BLaER1 treated with 17β-estradiol and CSF1 and Interleukin-3, amounts not matched to agents 10 nM and 100 nM (cell line): ENCODE results near the gene GBA2.

Source experiments
- H3K27ac ChIP-seq, 11 experiments: shearing (Covaris generic); formaldehyde crosslinking; 2 replicates each; pipeline ENCODE4 v1.8.1; 2022
- H3K27me3 ChIP-seq, 11 experiments: shearing (Covaris generic); formaldehyde crosslinking; 2 replicates each; pipeline ENCODE4 v1.8.1; 2022
- H3K36me3 ChIP-seq, 11 experiments: shearing (Covaris generic); formaldehyde crosslinking; 2 replicates each; pipeline ENCODE4 v1.8.1; 2022
- H3K4me1 ChIP-seq, 10 experiments: shearing (Covaris generic); formaldehyde crosslinking; 2 replicates each; pipeline ENCODE4 v1.8.1; 2022
- H3K4me2 ChIP-seq, 11 experiments: shearing (Covaris generic); formaldehyde crosslinking; 2 replicates each; pipeline ENCODE4 v1.8.1; 2022
- H3K4me3 ChIP-seq, 10 experiments: shearing (Covaris generic); formaldehyde crosslinking; 2 replicates each; pipeline ENCODE4 v1.8.1; 2022
- H3K9ac ChIP-seq, 11 experiments: shearing (Covaris generic); formaldehyde crosslinking; 2 replicates each; pipeline ENCODE4 v1.8.1; 2022
- H3K9me3 ChIP-seq, 11 experiments: shearing (Covaris generic); formaldehyde crosslinking; replicated peaks in 1 of 11; 2 replicates each; pipeline ENCODE4 v1.8.1; 2022
- H4K20me1 ChIP-seq, 11 experiments: shearing (Covaris generic); formaldehyde crosslinking; 2 replicates each; pipeline ENCODE4 v1.8.1; 2022
- Cebpa-rat ChIP-seq, 11 experiments: shearing (Covaris generic); IDR thresholded peaks; 2 replicates each; pipeline ENCODE4 v1.8.1; 2022

Gene GBA2

GRCh38 chr9:35758475-35759050 is 9.5 kb upstream of the GBA2 start:
- Histone ChIP-seq H4K20me1 (peaks cover 0 to 7% (median 0%) of the 10 kb centered on the region in 11 experiments; a peak in 1 of 22 replicates), H3K4me2 (peak overlapping the region; percentile 40 to 100 (median 96)), H3K27me3 (no peaks in the 10 kb centered on the region), H3K4me1 (peaks cover 50 to 79% (median 73%) of the 10 kb centered on the region in 10 experiments), H3K4me3 (no peak overlapping the region), H3K36me3 (peaks cover 3 to 17% (median 10%) of the 10 kb centered on the region in 11 experiments; a peak in 19 of 22 replicates), H3K9ac (peak overlapping the region in 3 of 11 experiments; percentile 3 to 81 (median 29); a peak in 3 of 22 replicates), H3K27ac (peak overlapping the region in 7 of 11 experiments; percentile 22 to 81 (median 77); a peak in 11 of 22 replicates), H3K9me3 (no peaks in the 10 kb centered on the region)
- no peak for TF ChIP-seq Cebpa-rat (IDR thresholded peaks at IDR 0.05)

GRCh38 chr9:35757892-35758275 is 8.9 kb upstream of the GBA2 start:
- H3K36me3 ChIP-seq: peaks cover 10 to 24% (median 16%) of the 10 kb centered on the region in 11 experiments; a peak in 20 of 22 replicates
- H3K27ac ChIP-seq: peak overlapping the region in 7 of 11 experiments; percentile 57 to 81 (median 77); a peak in 13 of 22 replicates
- peak overlapping the region in 2 of 11 experiments; percentile 69 to 81; a peak in 4 of 22 replicates for H3K9ac ChIP-seq
- TF ChIP-seq Cebpa-rat (IDR thresholded peaks at IDR 0.05): peak in 2 of 11 experiments; percentile 10 to 53; a peak in 1 of 22 replicates
- H4K20me1 ChIP-seq: peaks cover 0 to 7% (median 0%) of the 10 kb centered on the region in 11 experiments; a peak in 1 of 22 replicates
- H3K9me3 ChIP-seq: no peaks in the 10 kb centered on the region
- peak overlapping the region; percentile 91 to 100 (median 97); a peak in 21 of 22 replicates for H3K4me2 ChIP-seq
- H3K4me3 ChIP-seq: peak overlapping the region in 3 of 10 experiments; percentile 59 to 62 (median 61); a peak in 2 of 20 replicates
- no peaks in the 10 kb centered on the region for H3K27me3 ChIP-seq
- peaks cover 50 to 79% (median 73%) of the 10 kb centered on the region in 10 experiments for H3K4me1 ChIP-seq

GRCh38 chr9:35757226-35757891 is 8.3 kb upstream of the GBA2 start:
- H3K36me3 ChIP-seq: peaks cover 15 to 29% (median 22%) of the 10 kb centered on the region in 11 experiments; a peak in 20 of 22 replicates
- peaks cover 50 to 79% (median 70%) of the 10 kb centered on the region in 10 experiments for H3K4me1 ChIP-seq
- peaks cover 0 to 7% (median 0%) of the 10 kb centered on the region in 11 experiments; a peak in 1 of 22 replicates for H4K20me1 ChIP-seq
- peak overlapping the region; percentile 56 to 72 (median 60) for H3K4me3 ChIP-seq
- no peaks in the 10 kb centered on the region for H3K27me3 ChIP-seq
- H3K27ac ChIP-seq: peak overlapping the region; percentile 35 to 81 (median 65); a peak in 20 of 22 replicates
- H3K9me3 ChIP-seq: no peaks in the 10 kb centered on the region
- no peak for TF ChIP-seq Cebpa-rat (IDR thresholded peaks at IDR 0.05)
- H3K4me2 ChIP-seq: peak overlapping the region; percentile 91 to 100 (median 97)
- H3K9ac ChIP-seq: peak overlapping the region; percentile 49 to 81 (median 69); a peak in 20 of 22 replicates

GRCh38 chr9:35756275-35757225 is 7.5 kb upstream of the GBA2 start:
- H3K9me3 ChIP-seq: no peaks in the 10 kb centered on the region
- H3K27me3 ChIP-seq: no peaks in the 10 kb centered on the region
- H3K27ac ChIP-seq: peak overlapping the region in 10 of 11 experiments; percentile 49 to 81 (median 69); a peak in 20 of 22 replicates
- H4K20me1 ChIP-seq: peaks cover 0 to 7% (median 0%) of the 10 kb centered on the region in 11 experiments; a peak in 1 of 22 replicates
- no peak for TF ChIP-seq Cebpa-rat (IDR thresholded peaks at IDR 0.05)
- H3K9ac ChIP-seq: peak overlapping the region; percentile 49 to 81 (median 69); a peak in 21 of 22 replicates
- H3K4me3 ChIP-seq: peak overlapping the region; percentile 56 to 72 (median 60)
- H3K4me2 ChIP-seq: peak overlapping the region; percentile 91 to 100 (median 97)
- peaks cover 16 to 37% (median 29%) of the 10 kb centered on the region in 11 experiments; a peak in 20 of 22 replicates for H3K36me3 ChIP-seq
- peaks cover 50 to 74% (median 69%) of the 10 kb centered on the region in 10 experiments for H3K4me1 ChIP-seq

- Histone ChIP-seq H3K4me3 (no peak overlapping the region), H4K20me1 (peaks cover 0 to 7% (median 0%) of the 10 kb centered on the region in 11 experiments; a peak in 1 of 22 replicates), H3K27me3 (no peaks in the 10 kb centered on the region), H3K36me3 (peaks cover 16 to 48% (median 35%) of the 10 kb centered on the region in 11 experiments; a peak in 20 of 22 replicates), H3K27ac (no peak overlapping the region), H3K9me3 (no peaks in the 10 kb centered on the region), H3K9ac (no peak overlapping the region), H3K4me1 (peaks cover 46 to 67% (median 60%) of the 10 kb centered on the region in 10 experiments), H3K4me2 (peak overlapping the region in 9 of 11 experiments; percentile 91 to 100 (median 97); a peak in 18 of 22 replicates)
- no peak for TF ChIP-seq Cebpa-rat (IDR thresholded peaks at IDR 0.05)
Measured at GRCh38 chr9:35755071-35755470, 6.0 kb upstream of the GBA2 start.

GRCh38 chr9:35754264-35754663 is 5.2 kb upstream of the GBA2 start, which contains the start of gene MSMP:
Gene MSMP, minus strand, starts transcription at chr9:35754276. Its CDS starts 147 bp downstream, at chr9:35754129.
- Histone ChIP-seq H3K27ac (0 out of 22 replicates have a peak within 1 kb of the TSS, but pooled peaks of 1 of the 11 experiments have one; percentile 15), H3K27me3 (no peaks in the 10 kb centered on the region), H4K20me1 (peaks cover 0 to 7% (median 0%) of the 10 kb centered on the region in 11 experiments; a peak in 1 of 22 replicates), H3K4me2 (peak within 1 kb of the TSS in 9 of 11 experiments; percentile 91 to 100 (median 97); a peak in 11 of 22 replicates), H3K9ac (no peak within 1 kb of the TSS), H3K36me3 (peaks cover 16 to 48% (median 35%) of the 10 kb centered on the region in 11 experiments; a peak in 20 of 22 replicates), H3K4me3 (no peak within 1 kb of the TSS), H3K4me1 (peaks cover 47 to 66% (median 60%) of the 10 kb centered on the region in 10 experiments), H3K9me3 (no peaks in the 10 kb centered on the region)
- no peak for TF ChIP-seq Cebpa-rat (IDR thresholded peaks at IDR 0.05)

GRCh38 chr9:35753466-35753865 is 4.4 kb upstream of the GBA2 start:
- peaks cover 40 to 61% (median 53%) of the 10 kb centered on the region in 10 experiments for H3K4me1 ChIP-seq
- peaks cover 0 to 9% (median 0%) of the 10 kb centered on the region in 11 experiments; a peak in 7 of 22 replicates for H4K20me1 ChIP-seq
- H3K4me2 ChIP-seq: no peak overlapping the region
- no peak overlapping the region for H3K4me3 ChIP-seq
- no peak for TF ChIP-seq Cebpa-rat (IDR thresholded peaks at IDR 0.05)
- H3K9me3 ChIP-seq: no peaks in the 10 kb centered on the region
- peaks cover 16 to 48% (median 35%) of the 10 kb centered on the region in 11 experiments; a peak in 20 of 22 replicates for H3K36me3 ChIP-seq
- no peak overlapping the region for H3K27ac ChIP-seq
- no peaks in the 10 kb centered on the region for H3K27me3 ChIP-seq
- H3K9ac ChIP-seq: no peak overlapping the region
